ENCODE data around the gene TUBGCP2.

TUBGCP2 gene

DNA sequence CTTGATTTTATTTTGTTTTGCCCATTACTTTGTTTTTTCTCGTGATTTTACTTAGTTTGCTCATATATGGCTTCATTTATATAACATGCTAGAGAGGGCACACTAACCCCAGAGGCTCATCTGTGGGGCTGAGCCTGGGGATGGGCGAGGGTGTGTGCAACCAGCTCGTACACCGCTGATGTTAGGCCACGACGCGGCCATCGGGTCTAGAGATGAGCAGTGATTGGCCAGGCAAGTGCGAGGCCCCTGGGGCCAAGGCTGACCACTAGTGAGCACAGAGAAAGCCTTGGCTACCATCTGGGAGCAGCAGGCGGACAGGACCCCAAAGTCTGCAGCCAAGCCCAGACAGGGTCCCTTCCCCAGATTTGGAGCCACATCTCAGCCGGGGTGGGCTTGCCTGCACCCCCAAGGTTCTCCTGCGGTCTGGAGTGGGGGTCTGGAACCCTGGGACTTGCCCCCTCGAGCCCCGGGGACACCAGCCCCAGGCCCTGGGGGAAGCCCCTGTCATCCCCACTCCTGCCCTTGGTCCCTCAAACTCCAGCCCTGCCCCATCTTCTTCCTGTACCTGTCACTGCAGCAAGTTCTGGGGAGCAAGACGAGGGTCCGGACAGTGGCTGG is 45.4 kb upstream of the TUBGCP2 start:
- H4K20me1 ChIP-seq (ENCODE audit: low read depth, low read length): no peaks in the 10 kb centered on the region
- no peak for TF ChIP-seq EZH2phosphoT487 (conservative IDR thresholded peaks at IDR 0.05; ENCODE audit: low read length)
- TF ChIP-seq, protein P1, sequence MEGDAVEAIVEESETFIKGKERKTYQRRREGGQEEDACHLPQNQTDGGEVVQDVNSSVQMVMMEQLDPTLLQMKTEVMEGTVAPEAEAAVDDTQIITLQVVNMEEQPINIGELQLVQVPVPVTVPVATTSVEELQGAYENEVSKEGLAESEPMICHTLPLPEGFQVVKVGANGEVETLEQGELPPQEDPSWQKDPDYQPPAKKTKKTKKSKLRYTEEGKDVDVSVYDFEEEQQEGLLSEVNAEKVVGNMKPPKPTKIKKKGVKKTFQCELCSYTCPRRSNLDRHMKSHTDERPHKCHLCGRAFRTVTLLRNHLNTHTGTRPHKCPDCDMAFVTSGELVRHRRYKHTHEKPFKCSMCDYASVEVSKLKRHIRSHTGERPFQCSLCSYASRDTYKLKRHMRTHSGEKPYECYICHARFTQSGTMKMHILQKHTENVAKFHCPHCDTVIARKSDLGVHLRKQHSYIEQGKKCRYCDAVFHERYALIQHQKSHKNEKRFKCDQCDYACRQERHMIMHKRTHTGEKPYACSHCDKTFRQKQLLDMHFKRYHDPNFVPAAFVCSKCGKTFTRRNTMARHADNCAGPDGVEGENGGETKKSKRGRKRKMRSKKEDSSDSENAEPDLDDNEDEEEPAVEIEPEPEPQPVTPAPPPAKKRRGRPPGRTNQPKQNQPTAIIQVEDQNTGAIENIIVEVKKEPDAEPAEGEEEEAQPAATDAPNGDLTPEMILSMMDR (IDR thresholded peaks at IDR 0.05; ENCODE audit: insufficient read depth, low read length, poor library complexity, severe bottlenecking): no peak
- no peak overlapping the region for H3K27ac ChIP-seq (ENCODE audit: low read depth, low read length)
- H3K9me3 ChIP-seq (ENCODE audit: insufficient read depth, low read length): no peaks in the 10 kb centered on the region
- H3K4me2 ChIP-seq (ENCODE audit: low read depth, low read length, poor library complexity, severe bottlenecking): no peak overlapping the region
- H3K4me3 ChIP-seq (ENCODE audit: insufficient read depth, low read length, poor library complexity, severe bottlenecking): no peak overlapping the region
- H3K36me3 ChIP-seq (ENCODE audit: low read length): no peaks in the 10 kb centered on the region
- H3K79me2 ChIP-seq (ENCODE audit: insufficient read depth, low read length): no peaks in the 10 kb centered on the region
- H3K9ac ChIP-seq (ENCODE audit: low read length): no peak overlapping the region
- H2AFZ ChIP-seq (ENCODE audit: low read depth, low read length, severe bottlenecking): no peak overlapping the region
- H3K9me2 ChIP-seq (replicated peaks; ENCODE audit: insufficient read depth, low read length): no peaks in the 10 kb centered on the region
- H3K27me3 ChIP-seq (ENCODE audit: low read length): no peaks in the 10 kb centered on the region
- no peaks in the 10 kb centered on the region for H3F3A ChIP-seq (ENCODE audit: insufficient read depth)

DNA sequence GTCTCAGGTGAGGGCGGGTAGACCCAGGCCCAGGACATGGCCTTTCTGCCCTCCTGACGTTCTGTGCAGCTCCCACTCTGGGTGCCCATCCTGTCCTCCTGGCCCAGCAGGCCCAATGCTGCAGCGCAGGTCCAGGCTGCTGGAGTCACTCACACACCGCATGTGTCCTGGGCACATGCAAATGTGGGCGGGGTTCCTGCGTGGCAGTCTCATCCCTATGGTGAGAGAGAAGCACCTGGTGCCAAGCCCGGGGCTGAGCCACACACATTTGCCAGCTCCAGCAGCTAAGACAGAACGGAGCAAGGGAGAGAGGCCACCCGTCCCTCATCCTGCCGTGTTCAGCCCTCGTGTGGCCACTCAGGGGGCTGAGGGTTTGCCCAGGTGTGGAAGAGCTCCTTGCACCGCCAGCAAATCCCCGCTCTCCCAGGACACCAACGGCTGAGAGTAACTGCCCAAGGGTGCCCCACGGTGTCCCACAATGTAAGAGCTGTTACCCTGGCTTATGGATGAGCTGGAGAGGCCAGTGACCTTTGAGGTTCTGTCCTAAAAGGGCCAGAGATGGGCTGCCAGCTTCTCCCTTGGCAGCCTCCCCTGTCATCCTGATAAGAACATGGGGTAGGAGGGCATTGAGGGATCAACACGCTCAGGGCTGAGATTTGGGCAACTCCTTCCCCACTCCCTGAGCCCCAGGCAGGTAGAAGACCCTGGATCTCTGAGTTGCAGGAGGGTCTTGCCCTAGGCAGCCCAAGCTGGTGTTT is 44.7 kb upstream of the TUBGCP2 start:
- Histone ChIP-seq H3K9me2 (replicated peaks; ENCODE audit: insufficient read depth, low read length) (no peaks in the 10 kb centered on the region), H3K9me3 (ENCODE audit: insufficient read depth, low read length) (no peaks in the 10 kb centered on the region), H3K4me3 (ENCODE audit: insufficient read depth, low read length, poor library complexity, severe bottlenecking) (no peak overlapping the region), H3K27me3 (ENCODE audit: low read length) (no peaks in the 10 kb centered on the region), H3K27ac (ENCODE audit: low read depth, low read length) (no peak overlapping the region), H2AFZ (ENCODE audit: low read depth, low read length, severe bottlenecking) (no peak overlapping the region), H4K20me1 (ENCODE audit: low read depth, low read length) (no peaks in the 10 kb centered on the region), H3K79me2 (ENCODE audit: insufficient read depth, low read length) (no peaks in the 10 kb centered on the region), H3K9ac (ENCODE audit: low read length) (no peak overlapping the region), H3F3A (ENCODE audit: insufficient read depth) (no peaks in the 10 kb centered on the region), H3K4me2 (ENCODE audit: low read depth, low read length, poor library complexity, severe bottlenecking) (no peak overlapping the region), H3K36me3 (ENCODE audit: low read length) (no peaks in the 10 kb centered on the region)
- TF ChIP-seq EZH2phosphoT487 (conservative IDR thresholded peaks at IDR 0.05; ENCODE audit: low read length): no peak
- TF ChIP-seq, protein P1 (IDR thresholded peaks at IDR 0.05; ENCODE audit: insufficient read depth, low read length, poor library complexity, severe bottlenecking): no peak

DNA sequence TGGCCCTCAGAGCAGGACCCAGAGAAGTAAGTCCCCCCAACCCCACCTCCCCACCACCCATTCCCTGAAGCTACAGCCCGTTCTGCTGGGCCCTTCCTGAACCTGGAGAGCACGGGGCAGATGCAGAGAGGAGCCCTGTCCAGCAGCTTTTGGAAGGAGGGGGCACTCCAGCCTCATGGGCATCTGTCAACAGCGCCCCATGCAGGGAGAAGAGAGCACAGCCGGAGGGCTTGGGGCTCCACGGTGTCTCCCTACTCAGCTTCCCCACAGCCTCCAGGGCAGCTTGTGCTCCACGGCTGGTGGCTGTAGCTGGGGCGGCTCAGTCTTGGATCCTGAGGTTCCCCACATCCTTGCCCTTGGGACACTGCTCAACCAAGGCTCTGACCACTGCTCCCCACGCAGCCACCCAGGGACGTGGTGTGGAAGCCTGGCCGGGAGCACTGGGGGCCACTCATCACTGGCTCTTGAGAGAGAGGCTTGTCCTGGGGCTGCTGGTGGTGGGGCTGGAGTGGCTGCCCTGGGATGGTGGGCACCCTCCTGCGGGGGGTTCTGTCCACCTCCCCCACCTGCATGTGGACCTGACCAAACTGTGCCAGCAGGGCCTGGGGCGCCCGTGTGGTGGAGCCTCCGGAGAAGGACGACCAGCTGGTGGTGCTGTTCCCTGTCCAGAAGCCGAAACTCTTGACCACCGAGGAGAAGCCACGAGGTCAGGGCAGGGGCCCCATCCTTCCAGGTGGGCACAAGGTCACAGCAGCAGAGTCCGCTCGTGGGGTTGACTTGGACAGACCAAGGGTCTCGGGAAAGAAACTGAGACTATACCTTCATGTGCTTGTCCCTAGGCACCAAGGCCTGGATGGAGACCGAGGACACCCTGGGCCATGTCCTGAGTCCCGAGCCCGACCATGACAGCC is 43.0 kb upstream of the TUBGCP2 start:
- no peak overlapping the region for H3K4me2 ChIP-seq (ENCODE audit: low read depth, low read length, poor library complexity, severe bottlenecking)
- no peak overlapping the region for H3K4me3 ChIP-seq (ENCODE audit: insufficient read depth, low read length, poor library complexity, severe bottlenecking)
- no peaks in the 10 kb centered on the region for H3F3A ChIP-seq (ENCODE audit: insufficient read depth)
- no peaks in the 10 kb centered on the region for H3K27me3 ChIP-seq (ENCODE audit: low read length)
- H4K20me1 ChIP-seq (ENCODE audit: low read depth, low read length): no peaks in the 10 kb centered on the region
- H2AFZ ChIP-seq (ENCODE audit: low read depth, low read length, severe bottlenecking): no peak overlapping the region
- no peak overlapping the region for H3K9ac ChIP-seq (ENCODE audit: low read length)
- TF ChIP-seq, protein P1 (IDR thresholded peaks at IDR 0.05; ENCODE audit: insufficient read depth, low read length, poor library complexity, severe bottlenecking): no peak
- no peaks in the 10 kb centered on the region for H3K9me2 ChIP-seq (replicated peaks; ENCODE audit: insufficient read depth, low read length)
- no peaks in the 10 kb centered on the region for H3K36me3 ChIP-seq (ENCODE audit: low read length)
- no peak overlapping the region for H3K27ac ChIP-seq (ENCODE audit: low read depth, low read length)
- H3K79me2 ChIP-seq (ENCODE audit: insufficient read depth, low read length): no peaks in the 10 kb centered on the region
- H3K9me3 ChIP-seq (ENCODE audit: insufficient read depth, low read length): no peaks in the 10 kb centered on the region

Measured in SU-DHL-6 (cell line).